ENCODE measurements around the gene MSH2. TPM values are rescaled to one million over a fixed set of nuclear protein-coding genes. Genes with fewer than 3 reads are reported as not detected.
"Not testable (repeated sequence)": the region's sequence is repeated elsewhere in the genome, so short reads cannot be mapped to it uniquely, and the experiment has no call there.

Gene MSH2
- polyA plus RNA-seq (2013, experiment 1 of 2; ENCODE audit: insufficient read length): 30.4 TPM
- polyA plus RNA-seq (2013, experiment 2 of 2; ENCODE audit: insufficient read length): 29.0 TPM

DNA sequence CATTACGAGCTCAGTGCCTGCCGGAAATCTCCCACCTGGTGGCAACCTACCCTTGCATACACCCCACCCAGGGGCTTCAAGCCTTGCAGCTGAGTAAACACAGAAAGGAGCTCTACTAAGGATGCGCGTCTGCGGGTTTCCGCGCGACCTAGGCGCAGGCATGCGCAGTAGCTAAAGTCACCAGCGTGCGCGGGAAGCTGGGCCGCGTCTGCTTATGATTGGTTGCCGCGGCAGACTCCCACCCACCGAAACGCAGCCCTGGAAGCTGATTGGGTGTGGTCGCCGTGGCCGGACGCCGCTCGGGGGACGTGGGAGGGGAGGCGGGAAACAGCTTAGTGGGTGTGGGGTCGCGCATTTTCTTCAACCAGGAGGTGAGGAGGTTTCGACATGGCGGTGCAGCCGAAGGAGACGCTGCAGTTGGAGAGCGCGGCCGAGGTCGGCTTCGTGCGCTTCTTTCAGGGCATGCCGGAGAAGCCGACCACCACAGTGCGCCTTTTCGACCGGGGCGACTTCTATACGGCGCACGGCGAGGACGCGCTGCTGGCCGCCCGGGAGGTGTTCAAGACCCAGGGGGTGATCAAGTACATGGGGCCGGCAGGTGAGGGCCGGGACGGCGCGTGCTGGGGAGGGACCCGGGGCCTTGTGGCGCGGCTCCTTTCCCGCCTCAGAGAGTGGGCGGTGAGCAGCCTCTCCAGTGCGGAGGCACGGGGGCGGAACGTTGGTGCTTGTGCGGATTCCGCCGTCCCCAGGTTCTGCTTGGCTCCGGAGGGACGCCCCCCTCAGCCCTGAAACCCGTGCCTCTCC is at the start of gene MSH2:
Gene MSH2, plus strand, starts transcription at position 352 of the 804 bp plus-strand sequence. Its CDS starts 36 bp downstream, at position 388.
- DNase-seq: peak; percentile 88

DNA sequence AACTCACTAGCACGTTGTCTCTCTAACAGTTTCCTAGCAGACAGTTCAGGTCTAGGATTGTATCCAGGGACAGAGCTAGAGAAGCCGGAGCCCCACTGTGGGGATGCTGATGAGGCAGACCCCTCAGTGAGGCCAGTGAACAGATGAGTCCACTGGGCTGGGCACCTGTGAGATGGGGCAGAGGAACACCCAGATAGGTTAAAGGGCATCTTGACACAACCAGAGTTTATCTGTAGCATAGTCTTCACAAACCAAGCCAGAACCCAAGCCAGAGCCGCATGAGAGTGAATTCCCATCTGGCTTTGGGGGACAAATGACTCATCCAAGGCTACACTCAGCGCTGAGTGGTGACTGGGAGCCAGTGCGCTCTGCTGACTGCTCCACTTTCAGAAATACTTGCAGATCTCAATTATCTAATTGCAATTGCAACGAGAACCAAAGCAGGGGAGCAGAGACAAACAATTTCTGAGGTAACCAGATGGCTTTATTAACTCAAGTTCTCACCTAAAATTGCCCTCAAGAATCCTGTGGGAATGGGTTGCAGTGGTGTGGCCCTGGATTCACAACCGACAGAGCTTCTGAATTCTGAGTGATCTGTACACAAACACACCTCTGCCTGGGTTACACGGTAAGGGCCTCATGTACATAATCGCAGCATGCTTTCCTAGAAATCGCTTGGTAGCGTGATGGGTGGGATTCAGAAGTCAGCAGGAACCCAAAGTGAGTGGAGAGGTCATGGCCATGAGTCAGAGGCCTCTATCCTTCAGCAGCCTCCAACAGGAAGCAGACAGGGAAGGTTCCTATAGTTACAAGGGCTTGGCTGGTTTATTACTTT is 48.7 kb upstream of the MSH2 start:
- peak; percentile 31 for DNase-seq

DNA sequence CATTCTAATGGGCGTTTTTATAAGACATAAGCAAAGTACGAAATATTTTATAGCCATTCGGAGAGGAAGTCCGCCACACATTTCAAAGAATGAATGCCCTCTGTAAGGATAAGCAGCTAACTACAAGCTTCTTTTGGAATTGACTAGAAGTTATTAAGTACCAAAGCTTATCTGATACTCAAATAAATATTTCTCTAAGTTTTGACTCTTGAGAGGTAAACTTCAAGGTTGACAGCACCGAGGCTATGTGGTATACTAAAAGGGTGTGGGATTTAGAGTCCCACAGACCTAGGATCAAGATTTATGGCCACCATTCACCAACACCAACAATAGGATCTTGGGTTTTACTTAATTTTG is 48.1 kb upstream of the MSH2 start:
- DNase-seq: no peak

DNA sequence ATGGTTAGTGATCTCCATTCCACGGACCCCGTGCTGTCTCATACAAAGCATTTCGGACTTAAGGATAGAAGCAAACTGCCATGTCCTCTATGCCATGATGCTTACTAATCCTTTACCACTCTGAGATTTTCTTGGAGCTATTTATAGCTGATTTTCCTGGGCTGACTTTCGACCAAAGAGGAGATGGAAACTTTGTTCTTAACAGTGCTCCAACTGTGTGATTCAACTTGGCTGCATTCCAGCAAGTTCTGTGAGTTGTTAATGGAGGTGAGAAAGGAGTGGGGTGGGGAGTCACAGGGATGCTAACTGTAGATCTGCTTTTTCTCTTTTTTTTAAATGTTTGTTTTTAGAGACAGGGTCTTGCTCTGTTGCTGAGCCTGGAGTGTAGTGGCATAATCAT is 45.5 kb upstream of the MSH2 start:
- DNase-seq: peak; percentile 61

DNA sequence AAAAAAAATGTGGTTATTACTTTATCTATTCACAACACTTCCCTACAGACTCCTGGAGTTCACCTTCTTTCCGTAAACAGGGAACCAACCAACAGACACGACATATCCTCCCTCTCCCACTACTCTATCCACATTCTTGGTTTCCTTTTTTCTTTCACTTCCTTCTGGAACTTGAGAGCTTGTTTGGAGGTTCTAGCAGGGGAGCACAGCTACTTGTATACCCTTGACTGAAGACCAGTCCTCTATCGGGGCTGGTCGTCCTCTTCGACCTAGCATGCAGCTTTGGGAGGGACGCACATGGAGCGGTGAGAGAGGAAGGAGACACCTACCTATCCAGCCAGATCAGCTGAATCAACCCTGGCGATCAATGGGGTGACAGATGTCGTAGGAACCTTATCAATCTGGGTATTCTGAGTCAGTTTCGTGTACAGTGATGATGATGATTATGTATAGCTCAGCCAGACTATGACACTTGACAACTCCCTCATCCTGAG is 43.5 kb upstream of the MSH2 start:
- no peak for DNase-seq

DNA sequence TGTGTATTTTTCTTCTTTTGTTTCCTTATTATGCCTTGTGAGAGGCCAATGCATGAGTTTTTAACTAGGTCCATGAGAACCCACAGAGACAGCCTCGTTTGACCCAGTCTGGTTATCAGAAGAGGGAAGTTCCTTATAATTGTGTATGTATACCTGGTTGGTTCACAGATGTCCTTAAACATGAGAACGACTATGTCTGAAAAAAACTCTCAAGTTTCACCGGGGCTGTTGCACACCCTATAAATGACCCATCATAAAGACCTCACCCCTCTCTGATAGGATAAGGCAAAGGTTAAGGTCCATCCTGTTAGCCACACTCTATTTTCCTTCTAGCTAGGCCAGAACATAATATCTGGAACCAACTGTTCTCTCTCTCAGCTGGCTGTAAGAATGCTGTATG is 42.7 kb upstream of the MSH2 start:
- no peak for DNase-seq

DNA sequence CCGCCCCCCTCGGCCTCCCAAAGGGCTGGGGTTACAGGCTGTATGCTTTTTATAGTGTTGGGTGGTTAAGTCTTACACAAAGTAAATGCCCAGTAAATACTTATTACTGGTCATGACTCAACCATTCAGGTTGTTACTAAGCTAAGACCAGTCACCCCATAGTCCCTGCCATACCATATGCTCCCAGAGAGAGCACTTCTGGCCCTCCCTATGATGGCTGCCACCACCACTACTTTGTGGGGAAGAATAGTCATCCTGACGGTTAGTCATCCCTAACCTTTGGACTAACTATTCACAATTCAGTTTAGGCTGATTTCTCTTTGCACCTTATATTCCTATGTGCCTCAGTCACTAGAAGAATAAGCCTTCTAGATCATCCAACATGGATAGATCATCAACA is 42.0 kb upstream of the MSH2 start:
- DNase-seq: peak; percentile 62

DNA sequence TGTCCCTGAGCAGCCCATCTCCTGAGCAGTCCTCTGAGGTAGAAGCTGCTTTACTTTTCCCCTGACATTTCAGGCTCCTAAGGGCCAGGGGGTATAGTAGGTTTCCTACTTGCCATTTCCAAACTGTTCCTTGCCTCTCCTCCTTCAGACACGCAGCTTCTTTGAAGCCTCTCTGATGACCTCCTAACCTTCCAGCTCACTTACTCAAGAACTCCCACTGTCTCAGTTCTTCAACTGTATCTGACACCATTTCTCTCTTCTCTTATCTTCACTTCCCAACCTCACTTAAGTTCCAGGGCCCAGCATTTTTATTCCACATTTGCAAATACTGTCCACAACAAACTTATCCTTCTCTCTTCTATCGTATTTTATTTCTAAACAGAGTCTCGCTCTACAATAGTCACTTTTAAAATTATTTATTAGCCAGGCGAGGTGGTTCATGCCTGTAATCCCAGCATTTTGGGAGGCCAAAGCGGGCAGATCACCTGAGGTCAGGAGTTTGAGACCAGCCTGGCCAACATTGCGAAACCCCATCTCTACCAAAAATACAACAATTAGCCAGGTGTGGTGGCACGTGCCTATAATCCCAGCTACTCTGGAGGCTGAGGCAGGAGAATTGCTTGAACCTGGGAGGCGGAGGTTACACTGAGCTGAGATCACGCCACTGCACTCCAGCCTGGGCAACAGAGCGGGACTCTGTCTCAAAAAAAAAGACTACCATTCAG is 41.3 kb upstream of the MSH2 start:
- not testable (repeated sequence) for DNase-seq

DNA sequence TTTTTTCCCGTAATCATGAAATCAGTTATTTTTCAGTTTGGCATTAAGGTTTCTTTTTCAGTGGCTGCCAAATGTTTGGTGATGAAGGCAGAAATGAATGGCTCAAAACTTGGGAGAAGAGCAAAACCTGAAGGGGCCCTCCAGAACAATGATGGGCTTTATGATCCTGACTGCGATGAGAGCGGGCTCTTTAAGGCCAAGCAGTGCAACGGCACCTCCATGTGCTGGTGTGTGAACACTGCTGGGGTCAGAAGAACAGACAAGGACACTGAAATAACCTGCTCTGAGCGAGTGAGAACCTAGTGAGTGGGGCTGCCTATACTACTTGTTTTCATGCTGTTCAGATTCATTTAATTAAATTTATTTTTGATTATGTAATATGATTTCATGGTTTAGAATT is 29.2 kb upstream of the MSH2 start:
- DNase-seq: no peak

DNA sequence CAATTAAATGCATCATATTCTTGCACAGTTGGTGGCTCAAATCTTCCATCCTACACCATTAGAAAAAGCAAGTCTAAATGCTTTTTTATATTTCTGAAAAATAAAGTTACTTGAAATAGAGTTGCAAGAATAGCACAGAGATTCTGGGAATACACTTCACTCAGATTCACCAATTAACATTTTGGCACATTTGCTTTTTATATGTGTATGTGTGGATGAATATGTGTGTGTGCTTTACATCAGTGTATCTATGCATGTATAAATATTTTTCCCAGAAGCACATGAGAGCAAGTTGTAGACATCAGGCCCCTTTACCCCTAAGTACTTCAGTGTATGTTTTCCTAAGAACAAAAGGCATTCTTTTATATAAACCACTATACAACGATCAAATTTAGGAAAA is 27.6 kb upstream of the MSH2 start:
- DNase-seq: no peak

DNA sequence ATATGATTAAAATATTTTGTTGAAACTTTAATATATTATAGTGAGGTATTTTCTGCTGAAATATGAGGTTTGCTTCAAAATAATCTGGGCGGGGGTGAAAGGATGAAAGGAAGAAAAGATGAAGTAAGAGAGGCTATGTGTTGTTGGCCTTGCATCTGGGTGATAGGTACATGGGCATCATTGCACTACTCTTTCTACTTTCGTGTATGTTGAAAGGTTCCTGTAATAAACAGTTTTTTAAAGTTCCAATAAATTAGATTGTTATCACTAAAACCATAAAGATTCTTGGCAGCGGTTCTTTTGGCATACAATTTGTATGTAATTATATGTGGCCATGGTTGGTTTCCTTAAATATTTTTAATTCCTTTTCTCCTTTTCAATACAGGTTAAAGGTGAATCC is 23.6 kb upstream of the MSH2 start:
- no peak for DNase-seq

DNA sequence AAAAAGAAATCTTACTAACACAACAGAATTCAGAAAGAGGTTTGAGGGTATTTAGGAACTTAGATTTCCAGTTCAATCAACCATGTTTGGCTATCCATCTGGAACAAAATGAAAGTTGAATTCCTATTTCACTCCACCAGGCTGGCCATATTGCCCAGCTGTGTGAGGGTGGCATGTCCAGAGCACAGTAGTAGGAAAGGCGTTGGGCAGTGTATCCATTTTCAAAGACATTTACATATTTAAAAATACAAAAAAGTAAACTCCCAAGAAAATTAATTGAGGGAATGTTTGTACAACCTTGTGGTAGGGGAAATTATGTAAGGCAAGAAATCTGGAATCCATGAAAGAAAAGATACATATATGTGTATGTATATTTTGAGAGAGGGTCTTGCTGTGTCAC is 21.5 kb upstream of the MSH2 start:
- no peak for DNase-seq

DNA sequence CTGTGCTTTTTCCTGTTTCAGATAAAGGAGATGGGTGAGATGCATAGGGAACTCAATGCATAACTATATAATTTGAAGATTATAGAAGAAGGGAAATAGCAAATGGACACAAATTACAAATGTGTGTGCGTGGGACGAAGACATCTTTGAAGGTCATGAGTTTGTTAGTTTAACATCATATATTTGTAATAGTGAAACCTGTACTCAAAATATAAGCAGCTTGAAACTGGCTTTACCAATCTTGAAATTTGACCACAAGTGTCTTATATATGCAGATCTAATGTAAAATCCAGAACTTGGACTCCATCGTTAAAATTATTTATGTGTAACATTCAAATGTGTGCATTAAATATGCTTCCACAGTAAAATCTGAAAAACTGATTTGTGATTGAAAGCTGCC is 16.4 kb upstream of the MSH2 start:
- no peak for DNase-seq

DNA sequence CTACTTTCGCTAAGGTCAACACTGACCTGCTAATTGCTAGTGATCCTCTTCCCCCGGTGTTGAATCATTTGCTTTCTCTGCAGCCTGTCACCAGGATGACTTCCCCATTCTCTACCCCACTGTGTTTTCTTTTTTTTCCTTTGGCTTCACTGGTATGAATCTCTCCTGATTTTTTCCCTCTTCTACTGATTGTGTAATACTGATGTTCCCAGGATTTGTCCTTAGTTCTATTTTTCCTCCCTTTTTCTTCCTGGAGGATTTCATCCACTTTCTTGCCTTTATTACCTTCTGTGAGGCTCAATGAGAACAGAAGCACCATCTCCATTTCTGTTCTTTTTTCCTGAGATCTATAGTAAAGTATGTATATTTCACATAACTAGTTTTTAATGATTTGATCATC is 14.1 kb upstream of the MSH2 start:
- no peak for DNase-seq

DNA sequence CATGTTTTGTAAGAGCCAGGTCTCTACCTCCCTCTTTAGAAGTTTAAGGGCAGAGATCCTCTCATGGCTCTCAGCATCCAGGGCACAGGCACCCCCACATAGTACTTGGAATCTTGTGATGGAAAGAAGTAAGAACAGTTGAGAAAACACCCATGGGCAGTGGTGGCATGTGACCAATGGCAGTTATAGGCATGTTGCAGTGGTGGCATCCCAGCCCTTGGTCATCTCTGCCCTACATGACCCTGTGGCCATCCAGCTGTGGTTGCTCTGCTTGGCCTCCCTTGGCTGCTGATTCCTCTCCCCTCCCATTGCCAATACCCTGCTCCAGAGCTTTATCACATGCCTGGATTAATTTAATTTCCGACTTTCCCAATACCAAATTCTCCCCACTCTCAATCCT is 13.3 kb upstream of the MSH2 start:
- DNase-seq: no peak

DNA sequence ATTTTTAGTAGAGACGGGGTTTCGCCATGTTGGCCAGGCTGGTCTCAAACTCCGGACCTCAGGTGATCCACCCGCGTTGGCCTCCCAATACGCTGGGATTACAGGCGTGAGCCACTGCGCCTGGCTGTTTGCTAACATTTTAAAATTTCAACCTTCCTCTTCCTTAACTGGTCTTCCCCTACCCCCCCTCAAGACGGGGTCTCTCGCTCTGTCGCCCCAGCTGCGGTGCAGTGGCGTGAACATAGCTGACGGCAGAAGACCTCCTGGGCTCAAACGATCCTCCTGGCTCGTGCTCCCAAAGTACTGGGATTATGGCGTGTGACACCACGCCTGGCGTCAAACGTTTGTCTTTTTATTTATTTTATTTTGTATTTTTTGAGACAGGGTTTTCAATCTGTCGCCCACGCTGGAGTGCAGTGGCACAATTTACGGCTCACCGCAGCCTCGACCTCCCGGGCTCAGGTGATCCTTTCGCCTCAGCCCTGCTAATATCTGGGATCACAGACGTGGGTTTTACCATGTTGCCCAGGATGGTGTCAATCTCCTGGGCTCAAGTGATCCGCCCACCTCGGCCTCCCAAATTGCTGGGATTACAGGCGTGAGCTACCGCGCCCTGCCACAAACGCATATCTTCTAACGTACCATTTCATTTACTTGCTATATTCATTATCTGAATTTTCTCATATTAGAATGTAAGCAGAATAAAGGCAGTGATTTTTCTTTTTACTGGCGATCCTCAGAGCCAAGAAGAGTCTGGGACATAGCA is 984 bp upstream of the MSH2 start:
- DNase-seq: no peak

DNA sequence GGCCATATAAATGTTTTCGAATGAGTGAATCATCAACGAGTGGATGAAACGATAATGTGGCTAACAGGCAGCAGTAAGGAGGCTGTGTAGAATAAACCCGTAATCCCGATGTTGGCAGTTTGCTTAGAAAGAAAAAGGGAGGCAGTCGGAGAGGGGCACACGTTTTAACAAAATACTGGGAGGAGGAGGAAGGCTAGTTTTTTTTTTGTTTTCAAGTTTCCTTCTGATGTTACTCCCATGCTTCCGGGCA is 476 bp upstream of the MSH2 start:
- DNase-seq: no peak

DNA sequence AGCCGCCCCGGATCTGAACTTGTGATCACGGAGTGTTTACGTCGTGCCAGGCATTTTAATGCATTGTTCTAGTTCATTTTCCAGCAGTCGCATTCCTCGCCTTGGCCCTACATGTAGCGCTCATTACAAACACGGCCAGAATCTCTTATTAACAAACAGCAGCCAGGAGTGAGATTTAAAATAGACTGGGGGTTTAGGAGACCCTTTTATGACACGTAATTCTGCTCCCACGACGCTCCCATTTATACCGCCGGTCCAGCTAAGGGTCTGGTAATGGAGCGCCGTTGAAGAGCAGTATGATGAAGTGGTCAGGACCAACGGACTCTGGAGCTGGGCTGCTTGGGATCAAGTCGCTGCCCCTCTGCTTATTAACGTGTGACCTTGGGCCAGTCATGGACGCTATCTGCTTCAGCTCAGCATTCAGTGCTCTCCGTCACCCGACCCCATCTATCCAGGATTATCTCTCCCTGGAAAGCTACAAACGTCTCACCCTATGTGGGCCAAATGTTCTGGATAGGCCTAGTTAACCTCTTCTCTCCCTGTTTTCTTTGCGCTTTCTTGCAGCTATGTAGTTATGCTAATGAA is 745 bp downstream of the MSH2 start:
- DNase-seq: peak; percentile 33

DNA sequence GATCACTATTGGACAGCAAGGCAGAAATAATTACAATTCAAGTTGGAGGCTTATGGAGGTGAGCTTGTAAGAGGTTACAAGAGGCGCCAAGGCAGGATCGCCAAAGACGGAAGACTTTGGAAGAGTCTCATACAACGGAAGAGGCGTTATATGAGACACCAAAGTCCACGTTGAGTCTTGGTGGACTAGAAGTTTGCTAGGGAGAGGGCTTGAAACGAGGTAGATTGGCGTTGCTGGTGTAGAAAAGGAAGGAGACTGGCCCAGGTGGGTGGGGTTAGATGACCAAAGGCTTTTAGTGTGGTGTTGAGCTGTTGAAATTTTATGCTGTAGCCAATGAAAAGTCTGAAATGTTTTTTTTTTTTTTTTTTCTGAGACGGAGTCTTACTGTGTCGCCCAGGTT is 1.4 kb downstream of the MSH2 start:
- DNase-seq: no peak

DNA sequence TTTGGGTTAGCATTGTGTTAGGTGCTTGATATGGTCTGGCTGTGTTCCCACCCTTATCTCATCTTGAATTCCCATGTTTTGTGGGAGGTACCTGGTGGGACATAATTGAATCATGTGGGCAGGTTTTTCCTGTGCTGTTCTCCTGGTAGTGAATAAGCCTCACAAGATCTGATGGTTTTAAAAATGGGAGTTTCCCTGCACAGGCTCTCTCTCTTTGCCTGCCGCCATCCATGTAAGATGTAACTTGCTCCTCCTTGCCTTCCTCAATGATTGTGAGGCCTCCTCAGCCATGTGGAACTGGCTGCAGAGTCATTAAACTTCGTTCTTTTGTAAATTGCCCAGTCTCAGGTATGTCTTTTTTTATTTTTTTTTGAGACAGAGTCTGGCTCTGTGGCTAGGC is 2.8 kb downstream of the MSH2 start:
- no peak for DNase-seq

DNA sequence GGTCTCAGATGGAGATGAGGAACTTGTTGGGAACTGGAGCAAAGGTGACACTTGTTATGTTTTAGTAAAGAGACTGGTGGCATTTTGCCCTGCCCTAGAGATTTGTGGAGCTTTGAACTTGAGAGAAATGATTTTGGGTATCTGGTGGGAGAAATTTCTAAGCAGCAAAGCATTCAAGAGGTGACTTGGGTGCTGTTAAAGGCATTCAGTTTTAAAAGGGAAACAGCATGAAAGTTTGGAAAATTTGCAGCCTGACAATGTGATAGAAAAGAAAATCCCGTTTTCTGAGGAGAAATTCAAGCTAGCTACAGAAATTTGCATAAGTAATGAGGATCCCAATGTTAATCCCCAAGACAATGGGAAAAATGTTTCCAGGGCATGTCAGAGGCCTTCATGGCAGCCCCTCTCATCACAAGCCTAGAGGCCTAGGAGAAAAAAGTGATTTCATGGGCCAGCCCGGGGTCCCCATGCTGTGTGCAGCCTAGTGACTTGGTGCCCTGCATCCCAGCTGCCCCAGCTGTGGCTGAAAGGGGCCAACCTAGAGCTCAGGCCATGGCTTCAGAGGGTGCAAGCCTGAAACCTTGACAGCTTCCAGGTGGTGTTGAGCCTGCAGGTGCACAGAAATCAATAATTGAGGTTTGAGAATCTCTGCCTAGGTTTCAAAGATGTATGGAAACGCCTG is 3.8 kb downstream of the MSH2 start:
- not testable (repeated sequence) for DNase-seq

DNA sequence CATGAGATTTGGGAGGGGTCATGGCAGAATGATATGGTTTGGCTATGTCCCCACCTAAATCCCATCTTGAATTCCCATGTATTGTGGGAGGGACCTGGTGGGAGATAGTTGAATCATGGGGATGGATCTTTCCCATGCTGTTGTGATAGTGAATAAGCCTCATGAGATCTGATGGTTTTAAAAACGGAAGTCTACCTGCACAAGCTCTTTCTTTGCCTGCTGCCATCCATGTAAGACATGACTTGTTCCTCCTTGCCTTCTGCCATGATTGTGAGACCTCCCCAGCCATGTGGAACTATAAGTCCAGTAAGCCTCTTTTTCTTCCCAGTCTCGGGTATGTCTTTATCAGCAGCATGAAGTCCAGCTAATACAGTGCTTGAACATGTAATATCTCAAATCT is 5.0 kb downstream of the MSH2 start:
- not testable (repeated sequence) for DNase-seq
